SK-N-SH treated with all-trans-retinoic acid at 6 μM for 48 hours (cell line): Measurements from ENCODE around the gene KNDC1.

Source experiments
- GLIS3 ChIP-seq: fragments of 250-450 bp; sonication (Bioruptor Pico); IDR thresholded peaks from 2 replicates; pipeline ENCODE4 v1.5.0; 2020; ENCODE audit warnings: mild to moderate bottlenecking, moderate library complexity
- PATZ1 ChIP-seq: fragments of 250-450 bp; sonication (Bioruptor Pico); IDR thresholded peaks from 2 replicates; pipeline ENCODE4 v1.8.0; 2020; ENCODE audit warnings: mild to moderate bottlenecking, moderate library complexity, borderline replicate concordance
- PPARA ChIP-seq: fragments of 250-450 bp; sonication (Bioruptor Pico); IDR thresholded peaks from 2 replicates; pipeline ENCODE4 v1.5.0; 2020; ENCODE audit warnings: mild to moderate bottlenecking, borderline replicate concordance
- TSHZ2 ChIP-seq: fragments of 250-450 bp; sonication (Bioruptor Pico); IDR thresholded peaks from 2 replicates; pipeline ENCODE4 v1.5.0; 2020; ENCODE audit warnings: mild to moderate bottlenecking, moderate library complexity
- ZNF565 ChIP-seq: fragments of 450-650 bp; formaldehyde crosslinking; conservative IDR thresholded peaks from 2 replicates; pipeline ENCODE4 v1.5.0; 2020; ENCODE audit warnings: low read depth, mild to moderate bottlenecking, moderate library complexity
- ZNF70 ChIP-seq: fragments of 450-650 bp; formaldehyde crosslinking; IDR thresholded peaks from 2 replicates; pipeline ENCODE4 v1.5.0; 2020; ENCODE audit warnings: mild to moderate bottlenecking, moderate library complexity

GRCh38 chr10:133169173-133169947, 9.3 kb downstream of the KNDC1 start:
- TF ChIP-seq PATZ1 (CRISPR knock-in tag) = no peak
- TF ChIP-seq ZNF70 = no peak
- no peak for TF ChIP-seq TSHZ2 (CRISPR knock-in tag)
- TF ChIP-seq PPARA = no peak
- no peak for TF ChIP-seq GLIS3 (CRISPR knock-in tag)
- no peak for TF ChIP-seq ZNF565 (CRISPR knock-in tag)
